ENCODE data around the gene TEX14.

TEX14 gene

DNA sequence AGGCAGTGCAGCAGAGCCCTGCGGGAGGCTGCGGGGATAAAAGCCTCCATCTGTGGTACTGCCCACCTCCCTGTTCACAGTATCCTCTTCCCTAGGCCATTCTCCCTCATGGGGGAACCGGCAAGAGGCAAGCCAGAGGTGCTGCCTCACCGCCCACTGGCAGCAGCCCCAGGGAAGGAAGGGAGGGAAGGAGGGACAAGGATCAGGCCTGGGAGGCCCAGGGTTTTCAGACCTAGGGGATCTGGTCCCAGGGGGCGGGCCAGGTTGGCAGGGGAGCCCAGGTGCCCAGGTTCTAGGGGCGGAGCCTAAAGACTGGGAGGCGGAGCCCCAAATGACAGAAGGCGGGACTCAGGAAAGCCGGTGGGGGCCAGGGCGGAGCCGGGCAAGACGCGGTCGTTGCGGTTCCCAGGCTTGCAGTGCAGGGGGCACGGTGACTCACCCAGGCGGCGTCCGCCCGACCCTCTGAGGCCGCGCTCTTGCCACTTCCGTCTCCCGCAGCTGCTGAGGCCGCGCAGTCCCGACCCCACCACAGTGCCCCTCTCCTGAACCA lies 174.4 kb downstream of the TEX14 start:
- DNase-seq, result no peak

DNA sequence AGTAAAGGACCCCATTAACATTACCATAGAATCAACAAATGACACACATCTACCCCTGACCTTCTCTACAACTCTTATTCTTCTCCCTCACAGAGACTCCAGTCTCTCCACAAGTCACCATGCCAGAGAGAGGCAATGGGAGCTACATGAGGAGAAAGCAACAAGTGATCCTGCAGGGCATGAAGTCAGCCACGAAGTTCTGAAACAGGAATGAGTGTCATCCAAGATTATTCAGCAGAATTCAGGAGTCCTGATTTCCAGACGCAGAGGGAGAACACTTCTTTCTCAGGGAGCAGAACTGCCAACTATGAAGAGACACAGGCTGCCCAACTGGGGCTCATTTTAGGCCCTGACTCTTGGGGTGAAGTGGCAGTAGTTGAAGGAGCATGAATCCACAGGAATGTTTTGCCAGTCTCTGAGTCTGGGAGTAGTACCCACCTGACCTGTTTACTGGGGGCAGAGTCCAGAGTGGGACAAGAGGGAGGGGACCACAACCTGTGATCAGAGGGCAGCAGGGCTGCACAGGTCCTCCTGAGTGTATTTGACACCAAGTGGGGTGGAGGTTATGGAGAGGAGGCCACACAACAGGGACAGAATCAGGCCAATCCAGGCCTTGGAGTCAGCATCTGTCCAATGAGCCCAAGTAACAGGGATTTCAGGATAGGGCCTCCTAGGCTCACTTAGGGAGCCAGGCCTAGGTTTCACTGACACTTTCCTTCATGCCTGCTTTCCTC lies 175.0 kb downstream of the TEX14 start:
- DNase-seq, result no peak

DNA sequence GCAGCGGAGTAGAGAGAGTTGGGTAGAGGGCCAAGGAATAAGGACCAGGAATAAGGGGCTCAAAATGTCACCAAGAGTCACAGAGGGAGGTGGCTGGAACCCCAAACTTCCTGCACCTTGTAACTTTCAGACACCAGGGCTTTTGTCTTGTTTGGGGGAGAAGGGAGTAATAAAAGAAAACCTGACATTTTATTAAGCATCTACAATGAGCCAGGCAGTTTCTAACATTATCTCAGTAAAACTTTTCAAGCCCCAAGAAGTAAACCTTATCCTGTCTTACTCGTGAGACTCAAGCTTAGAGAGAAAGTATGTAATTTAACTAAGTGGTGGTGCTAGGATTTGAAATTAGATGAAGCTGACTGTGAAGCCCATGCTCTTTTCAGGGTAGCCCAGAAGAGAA lies 176.6 kb downstream of the TEX14 start:
- no peak for DNase-seq

DNA sequence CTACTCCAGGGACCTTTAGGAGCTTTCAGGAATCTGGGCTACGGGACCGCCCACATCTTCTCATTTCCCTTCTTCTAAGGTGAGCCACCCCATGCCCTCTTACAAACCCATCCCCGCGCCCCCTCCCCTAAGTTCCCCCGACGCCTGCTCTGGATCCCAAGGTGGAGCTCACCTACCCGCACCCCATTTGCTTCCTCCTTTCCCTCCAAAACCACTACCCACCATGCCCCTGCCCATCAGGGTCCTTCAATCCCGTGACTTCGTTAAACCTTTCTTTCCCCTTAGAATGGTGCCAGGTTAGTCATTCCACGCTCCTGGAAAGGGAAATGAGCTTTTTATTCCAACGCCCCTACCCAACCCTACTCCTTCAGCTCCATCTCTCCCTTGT lies 177.1 kb downstream of the TEX14 start:
- no peak for DNase-seq

DNA sequence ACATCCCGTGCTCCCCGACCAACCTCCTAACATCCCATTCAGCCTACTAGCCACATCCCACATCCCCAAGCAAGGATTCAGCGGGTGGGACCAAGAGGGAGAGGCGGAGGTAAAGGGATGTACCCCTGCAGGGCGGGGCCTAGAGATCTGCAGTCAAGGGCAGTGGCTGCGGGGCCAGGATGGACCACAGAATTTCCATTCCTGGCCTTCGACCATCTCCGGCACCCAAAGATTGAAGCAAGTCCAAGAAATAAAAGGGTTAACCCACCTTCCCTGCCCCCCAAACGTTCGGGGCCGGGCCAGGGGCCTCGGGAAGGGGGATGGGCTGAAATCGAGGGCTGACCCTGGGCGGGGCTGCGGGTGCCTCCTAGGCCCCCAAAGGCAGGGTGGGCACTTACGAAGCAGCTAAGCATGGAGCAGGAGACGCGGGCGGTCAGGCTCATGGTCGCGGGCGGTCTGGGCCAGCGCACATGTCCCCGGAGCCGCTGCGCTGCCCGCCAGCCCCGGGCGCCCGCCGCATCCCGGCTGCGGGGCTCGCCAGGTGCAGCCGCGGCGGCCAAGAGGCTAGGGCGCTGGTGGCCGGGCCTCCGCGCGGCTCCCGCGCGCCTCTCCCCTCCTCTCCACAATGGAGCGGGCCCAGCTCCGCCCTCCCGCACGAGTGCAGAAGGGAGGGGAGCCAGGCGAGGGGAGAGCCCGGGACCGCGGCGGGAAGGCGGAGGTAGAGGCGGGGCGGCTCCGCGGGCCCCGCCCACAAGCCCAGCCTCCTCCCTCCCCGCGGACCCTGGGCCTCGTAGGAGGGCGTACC lies 177.7 kb downstream of the TEX14 start, which contains the start of gene MTMR4:
MTMR4 (minus strand) TSS at position 674 of the 805 bp plus-strand sequence; CDS start at position 443, 231 bp downstream.
- DNase-seq, result peak; percentile 80 to 81

DNA sequence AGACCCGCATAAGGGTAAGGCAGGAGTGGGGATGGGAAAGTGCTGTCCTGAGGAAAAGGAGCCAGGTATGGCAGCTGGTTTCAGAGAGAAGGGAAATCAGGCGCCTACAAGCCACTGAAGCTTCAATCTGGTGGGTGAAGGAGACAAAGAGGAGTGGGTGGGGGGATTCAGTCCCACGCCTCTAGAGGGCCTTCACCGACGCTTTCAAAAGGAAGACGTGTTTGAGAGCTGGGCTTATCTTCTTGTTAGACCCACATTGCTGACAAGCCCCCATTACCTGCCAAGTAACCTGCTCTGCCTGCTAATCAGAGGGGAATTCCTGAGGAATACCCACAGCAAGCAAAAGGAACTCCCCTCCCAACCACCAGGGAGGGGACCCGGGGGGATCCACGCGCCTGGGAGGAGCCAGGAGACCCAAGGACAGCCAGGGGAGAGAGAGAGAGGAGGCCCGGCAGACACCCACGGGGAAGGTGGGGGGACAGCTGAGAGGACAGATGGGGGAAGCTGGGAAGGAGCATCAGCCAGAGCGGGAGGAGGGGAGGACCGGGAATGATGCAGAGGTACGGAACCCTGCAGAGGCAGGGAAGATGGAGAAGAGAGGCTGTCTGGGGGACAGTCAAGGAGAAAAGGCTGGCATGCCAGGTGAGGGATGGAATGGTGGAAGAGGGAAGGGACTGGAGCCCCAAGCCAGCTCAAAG lies 178.4 kb downstream of the TEX14 start:
- DNase-seq, result no peak

DNA sequence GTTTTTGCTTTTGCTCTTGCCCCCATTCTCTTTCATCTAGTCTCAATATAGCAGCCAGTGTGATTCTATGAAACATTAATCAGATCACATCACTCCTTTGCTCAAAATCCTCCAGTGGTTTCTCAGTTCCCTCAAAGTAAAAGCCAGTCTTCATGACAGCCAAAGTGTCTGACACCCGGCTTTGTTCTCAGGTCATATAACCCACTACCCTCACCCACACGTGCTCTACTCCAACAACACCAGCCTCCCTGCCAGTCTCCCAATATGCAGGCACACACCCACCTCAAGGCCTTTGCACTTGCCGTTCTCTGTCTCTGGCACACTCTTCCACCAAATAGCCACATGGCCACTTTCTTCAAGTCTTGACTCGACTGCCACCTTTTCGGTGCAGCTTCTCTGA lies 181.8 kb downstream of the TEX14 start:
- DNase-seq, result no peak

DNA sequence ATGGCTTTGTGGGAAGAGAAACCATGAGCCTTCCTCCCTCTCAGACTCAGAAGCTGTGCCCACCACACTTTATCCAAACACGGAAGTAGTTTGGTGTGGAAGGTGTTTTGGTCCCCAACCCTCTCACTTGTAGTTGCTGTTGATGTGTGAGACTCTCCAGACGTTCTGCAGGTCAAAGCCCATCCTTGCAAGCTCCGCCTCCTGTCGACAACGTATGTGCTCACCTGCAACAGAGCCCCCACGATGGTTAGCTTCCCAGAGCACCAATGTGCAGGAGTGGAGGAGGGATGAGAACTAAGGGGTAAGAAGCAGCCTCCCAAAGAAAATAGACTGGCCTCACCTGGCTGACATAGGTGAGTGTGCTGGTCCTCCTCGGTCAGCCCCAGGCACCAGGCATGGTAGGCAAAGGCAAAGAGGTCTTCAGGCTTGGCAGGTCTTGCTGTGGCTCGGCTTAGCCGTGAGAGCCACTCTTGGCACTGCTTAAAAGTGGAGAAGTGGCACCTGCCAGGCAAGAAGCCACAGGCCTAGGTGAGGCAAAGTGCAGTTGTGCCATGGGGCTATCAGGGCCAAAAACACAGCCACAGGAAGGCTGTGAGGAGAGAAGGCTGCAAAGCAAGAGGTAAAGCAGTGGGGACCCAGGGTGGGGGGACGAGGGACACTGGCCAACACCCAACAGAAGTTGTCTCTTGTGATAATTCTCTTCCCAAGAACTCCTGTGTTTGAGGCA lies 183.3 kb downstream of the TEX14 start:
- no peak for DNase-seq

DNA sequence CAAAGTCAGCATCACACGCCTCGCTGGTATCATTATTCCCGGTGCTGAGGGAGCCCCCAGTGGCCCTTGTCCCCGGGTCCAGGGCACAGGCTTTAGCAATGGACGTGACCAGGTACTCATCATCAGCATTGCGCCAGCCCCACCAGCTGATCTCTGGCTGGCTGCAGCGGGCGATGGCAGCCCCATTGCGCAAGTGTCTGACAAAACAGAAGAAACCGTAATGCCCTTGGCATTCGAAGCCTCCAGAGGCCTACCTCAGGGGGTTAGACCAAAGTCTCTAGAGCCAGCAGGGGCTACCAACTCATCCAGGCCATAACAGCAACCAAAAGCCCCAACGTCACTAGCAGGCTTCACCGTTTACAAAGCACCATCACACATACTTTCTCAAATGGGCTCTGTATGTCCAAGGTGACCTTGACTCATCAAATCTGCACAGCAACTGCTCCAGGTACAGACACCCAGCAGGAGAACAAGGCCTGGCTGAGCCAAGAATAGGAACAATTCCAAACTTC lies 184.7 kb downstream of the TEX14 start:
- no peak for DNase-seq
